GM20431 (cell line): ENCODE measurements around the gene LILRB4.
"Not testable (repeated sequence)": the region's sequence is repeated elsewhere in the genome, so short reads cannot be mapped to it uniquely, and the experiment has no call there.

Source experiments
- in situ Hi-C: fragments of 300-500 bp; cut with MseI, MboI; formaldehyde crosslinking; loops from one replicate; pipeline ENCODE4 v1.15.0; 2020; ENCODE audit warnings: low sequenced_read_pairs; ENCODE audit not compliant: unreplicated experiment

Gene LILRB4

DNA sequence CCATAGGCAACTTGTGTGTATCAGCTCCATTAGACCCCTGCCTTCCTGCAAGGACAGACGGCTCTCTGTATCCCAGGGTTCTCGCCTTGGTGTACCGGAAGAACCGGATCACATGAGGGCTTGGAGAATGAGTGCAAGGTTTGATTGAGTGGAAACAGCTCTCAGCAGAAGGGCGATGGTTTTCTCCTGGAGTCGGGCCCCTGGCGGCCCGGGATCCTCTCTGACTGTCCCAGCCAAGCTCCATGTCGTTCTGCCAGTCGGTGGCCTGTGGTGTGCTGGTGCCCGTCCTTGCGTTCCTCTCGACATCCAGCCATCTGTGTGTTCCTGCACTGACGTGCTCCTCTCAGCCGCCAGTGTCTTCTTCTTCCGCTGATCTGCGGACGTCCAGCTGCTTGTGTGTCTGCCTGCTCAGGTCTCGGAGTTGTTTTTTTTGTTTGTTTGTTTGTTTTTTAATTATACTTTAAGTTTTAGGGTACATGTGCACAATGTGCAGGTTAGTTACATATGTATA is 16.4 kb upstream of the LILRB4 start:
- in situ Hi-C loops, result no loop called here

DNA sequence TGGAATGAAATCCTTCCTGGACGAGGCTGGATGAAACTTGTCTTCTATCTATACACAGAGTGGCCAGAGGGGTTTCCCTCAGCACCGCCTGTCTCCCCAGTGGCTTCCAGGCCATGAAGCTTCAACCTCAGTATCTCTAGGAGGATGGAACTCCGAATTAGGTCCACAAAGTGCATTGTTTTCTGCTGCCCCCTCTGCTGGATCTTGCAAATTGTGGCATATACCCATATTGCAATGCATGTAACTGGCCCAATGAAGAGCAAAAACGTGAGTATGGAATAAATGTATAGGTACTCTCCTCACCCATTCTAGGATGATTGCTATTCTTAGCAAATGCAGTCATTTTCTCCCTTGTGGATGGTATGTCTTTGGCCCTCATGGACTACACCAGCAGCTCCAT is 14.7 kb upstream of the LILRB4 start:
- in situ Hi-C loops, result no loop called here

DNA sequence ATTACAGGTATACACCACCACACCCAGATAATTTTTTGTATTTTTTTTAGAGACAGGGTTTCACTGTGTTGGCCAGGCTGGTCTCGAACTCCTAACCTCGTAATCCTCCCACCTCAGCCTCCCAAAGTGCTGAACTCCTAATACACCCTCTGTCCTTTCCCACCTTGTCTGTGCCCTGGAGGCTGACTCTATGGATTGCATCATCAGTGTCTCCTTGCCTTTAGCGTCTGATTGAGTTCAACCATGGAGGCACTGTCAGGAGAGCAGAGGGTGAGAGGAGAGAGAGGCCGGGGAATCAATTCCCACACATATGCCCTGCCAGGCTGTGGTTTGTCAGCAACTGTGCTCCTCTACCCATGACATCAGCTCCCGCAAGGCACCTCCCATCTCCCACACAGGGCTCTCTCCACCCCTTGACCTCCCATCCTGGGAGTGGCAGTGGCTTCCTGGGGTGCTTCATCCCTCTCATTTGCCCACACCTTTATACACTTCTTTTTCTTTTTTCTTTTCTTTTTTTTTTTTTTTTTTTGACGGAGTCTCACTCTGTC is 12.6 kb upstream of the LILRB4 start:
- in situ Hi-C loops, result no loop called here

DNA sequence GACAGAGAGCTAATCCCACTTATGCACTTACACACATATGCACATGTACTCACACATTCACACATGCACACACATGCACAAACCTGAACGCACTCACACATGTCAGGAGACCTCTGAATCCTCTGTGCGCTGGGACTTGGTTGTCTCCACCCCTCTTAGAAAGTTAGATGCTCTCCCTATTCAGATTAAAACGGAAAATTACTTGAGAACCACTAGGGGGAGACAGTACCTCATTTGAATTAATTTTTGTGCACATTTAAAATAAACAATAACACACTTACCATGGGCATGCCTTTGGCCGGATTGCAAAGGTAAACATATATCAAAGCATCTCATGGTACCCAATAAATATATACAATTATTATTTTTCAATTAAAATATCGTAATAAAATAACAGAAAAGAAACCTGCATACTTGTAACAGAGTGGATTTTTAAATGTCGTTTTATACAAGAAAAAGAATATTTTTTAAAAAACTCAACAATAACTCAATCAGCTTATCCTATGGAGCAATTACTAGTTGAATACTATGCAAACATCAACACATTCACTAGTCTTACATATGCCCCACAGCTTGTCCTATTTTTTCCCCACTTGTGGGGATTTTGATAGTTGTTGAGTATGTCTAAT is 9.5 kb upstream of the LILRB4 start:
- in situ Hi-C loops, result no loop called here

DNA sequence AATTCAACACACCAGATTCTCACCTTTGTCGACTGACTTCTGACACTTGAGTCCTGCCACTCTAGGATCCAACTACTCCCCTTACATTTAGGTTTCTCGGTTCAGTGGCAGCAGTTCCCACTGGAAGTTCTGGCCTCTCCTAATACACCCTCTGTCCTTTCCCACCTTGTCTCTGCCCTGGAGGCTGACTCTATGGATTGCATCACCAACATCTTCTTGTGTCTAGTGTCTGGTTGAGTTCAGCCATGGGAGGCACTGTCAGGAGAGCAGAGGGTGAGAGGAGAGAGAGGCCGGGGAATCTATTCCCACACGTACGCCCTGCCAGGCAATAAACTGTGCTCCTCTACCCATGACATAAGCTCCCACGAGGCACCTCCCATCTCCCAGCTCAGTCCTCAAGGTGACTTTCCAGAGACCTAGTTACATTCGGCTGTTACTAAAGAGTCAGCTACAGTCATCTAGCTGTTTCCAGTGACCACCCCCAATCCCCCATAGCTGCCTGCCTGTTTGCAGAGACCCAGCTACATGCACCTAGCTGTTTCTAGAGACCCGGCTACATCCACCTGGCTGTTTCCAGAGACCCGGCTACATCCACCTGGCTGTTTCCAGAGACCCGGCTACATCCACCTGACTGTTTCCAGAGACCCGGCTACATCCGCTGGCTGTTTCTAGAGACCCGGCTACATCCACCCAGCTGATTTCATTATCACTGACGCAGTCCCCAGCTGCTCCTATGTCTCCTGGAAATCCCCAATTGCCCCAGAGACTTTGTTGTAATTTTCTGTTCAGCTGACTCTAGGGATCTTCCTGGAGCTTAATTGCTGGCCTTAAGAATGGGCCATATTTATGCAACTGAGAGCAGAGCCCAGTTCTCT is 8.1 kb upstream of the LILRB4 start:
- in situ Hi-C loops, result no loop called here

DNA sequence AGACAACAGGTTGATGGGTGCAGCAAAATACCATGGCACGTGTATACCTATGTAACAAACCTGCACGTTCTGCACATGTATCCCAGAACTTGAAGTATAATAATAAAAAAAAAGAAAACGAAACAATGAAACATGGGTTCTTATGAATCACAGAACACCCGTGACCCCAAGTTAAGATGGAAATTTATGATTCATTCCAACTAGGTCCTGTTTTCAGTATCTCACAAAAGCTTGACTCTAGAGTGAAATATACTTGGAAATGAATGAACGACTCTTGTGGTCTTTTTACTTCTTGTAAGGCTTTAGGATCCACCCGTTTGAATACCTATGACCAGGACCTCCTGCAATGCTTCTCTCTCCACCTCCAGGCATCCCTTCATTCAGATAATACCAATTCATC is 3.5 kb upstream of the LILRB4 start:
- in situ Hi-C loops, result no loop called here

DNA sequence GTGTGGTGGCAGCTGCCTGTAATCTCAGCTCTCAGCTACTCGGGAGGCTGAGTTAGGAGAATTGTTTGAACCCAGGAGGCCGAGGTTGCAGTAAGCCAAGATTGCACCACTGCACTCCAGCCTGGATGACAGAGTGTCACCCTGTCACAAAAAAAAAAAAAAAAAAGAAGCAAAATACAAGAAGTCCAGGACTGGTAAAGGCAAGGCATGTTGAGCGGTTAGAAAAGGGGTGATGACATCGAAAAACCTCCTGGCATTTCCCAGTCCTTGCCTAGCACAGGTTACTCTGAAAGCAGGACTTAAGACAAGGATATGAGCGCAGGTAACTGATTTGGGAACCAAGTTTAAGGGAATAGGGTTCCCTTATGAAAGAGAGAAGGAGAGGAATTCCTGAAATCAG is 2.5 kb upstream of the LILRB4 start:
- in situ Hi-C loops, result no loop called here

DNA sequence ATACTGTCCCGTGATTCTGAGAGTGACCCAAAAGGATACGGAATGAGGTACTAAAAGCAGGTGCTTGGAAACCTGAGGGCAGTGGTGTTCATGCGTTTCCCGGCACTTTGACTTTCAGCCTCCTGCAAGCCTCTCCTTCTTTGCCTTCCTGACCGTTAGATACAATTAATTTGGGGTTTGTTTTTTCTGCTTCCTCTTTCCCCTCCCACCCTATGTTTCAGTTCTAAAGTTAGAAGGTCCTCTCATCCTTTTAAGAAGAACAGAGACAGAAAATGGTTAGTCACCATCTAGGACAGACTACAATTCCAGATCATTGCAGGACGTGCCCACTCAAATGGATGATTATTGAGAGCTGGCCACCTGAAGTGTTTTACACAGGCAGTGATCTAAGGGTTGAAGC is 1.8 kb upstream of the LILRB4 start:
- in situ Hi-C loops, result no loop called here

DNA sequence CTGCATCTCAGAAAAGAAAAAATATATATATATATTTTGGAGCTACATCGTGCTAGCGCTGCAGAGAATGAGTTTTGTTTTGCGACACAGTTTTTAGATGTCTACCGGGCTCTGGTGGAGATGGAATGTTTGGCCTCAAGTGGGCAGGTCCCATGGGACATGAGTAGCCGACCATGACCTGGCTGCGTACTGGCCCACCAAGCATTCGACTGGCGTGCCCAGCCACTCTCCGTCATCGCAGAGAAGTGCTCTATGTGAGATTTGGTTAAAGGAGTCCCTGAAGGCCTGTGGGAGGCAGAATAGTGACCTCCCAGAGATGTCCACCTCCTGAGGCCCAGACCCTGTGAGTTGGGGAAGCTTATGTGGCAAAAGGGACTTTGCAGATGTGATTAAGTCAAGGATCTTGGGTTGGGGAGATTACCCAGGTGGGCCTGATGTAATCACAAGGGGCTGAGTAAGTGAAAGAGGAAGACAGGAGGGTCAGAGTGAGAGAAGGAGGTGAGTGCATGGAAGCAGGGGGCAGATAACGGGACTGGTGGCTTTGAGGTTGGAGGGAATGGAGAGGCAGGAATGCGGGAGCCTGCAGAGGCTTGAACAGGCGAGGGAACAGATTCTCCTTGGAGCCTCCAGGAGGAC is 821 bp upstream of the LILRB4 start:
- in situ Hi-C loops, result no loop called here

DNA sequence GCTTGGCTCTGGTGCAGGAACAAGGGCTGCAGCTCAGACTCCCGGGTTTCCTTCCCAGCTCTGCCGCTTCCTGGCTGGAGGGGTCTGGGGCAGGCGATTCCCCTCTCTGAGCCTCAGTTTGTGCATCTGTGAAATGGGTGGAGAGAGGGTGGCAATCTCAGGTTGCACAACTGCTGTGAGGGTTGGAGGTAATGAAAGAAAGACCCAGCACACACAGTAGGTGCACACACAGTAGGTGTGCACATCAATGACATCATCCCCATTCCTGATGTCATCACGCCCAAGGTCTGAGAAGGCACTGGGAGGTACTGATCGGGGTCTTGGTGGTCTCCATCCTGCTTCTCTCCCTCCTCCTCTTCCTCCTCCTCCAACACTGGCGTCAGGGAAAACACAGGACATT is 2.7 kb downstream of the LILRB4 start:
- in situ Hi-C loops, result no loop called here

DNA sequence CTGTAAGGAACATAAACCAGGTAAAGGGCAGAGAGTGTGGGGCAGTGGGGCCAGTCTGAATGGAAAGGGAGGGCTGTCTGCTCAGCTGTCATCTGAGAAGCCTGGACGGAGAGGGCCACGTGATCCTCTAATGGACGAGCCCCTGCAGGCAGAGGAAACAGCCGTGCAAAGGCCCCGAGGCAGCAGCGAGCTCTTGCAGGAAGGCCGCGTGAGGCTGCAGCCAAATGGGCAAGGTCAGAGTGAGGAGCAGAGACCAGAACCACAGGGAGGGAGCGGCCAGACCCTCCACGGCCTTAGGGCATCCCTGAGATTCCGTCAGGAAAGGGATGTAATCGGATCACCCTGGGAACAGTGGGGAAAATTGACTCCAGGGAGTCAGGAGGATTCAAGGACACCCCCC is 4.4 kb downstream of the LILRB4 start:
- in situ Hi-C loops, result no loop called here

DNA sequence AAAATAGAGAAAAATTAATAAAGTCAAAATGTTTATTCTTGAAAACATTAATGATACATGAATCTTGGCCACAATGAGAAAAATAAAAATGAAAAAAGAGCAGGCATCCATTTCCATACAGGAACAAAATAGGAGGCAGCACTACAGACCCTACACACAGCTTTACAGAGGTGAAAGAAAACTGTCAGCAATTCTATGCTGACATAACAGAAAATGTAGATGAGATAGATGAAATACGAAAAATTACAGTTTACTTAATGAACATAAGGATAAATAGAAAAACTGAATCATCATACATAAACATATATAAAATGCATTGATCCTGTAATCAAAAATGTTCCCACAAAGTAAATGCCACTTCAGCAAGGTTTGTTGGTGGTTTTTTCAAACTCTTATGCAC is 5.6 kb downstream of the LILRB4 start:
- in situ Hi-C loops, result no loop called here

DNA sequence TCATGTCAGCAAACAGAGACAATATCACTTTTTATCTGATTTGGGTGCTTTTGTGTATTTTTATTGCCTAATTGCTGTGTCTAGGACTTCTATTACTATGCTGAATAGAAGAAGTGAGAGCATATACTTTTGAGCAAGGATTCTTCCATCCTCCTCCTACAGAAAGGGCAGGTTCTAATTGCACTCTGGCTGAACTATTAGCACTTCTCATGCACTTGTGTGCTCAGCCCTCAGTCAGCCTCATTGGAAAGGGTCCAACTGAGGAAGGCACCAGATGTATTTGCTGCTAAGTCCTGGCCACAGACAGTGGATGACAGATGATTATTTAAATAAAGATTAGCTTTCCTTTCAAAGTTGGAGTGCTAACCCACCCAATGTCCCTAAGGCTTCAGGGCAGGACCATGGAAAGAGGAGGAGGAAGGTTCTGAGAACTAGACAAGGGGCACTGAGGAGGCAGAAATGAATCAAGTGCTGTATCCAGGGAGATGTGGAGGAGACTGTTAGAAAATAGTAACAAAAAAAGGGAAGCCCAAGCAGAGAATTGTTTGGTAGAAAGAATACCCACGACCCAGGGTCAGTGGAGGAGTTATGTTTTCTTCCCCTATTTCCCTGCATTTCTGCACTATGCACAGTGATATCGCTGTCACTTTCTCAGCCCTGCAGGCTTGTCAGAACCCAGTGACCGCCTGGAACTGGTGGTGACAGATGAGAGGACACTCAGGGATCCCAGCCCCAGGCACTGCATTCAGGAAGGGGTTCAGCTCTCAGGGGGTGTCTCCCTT is 8.0 kb downstream of the LILRB4 start:
- in situ Hi-C loops, result loop anchor here (10.0 kb wide), 1 partner anchor 196 kb away; the partner anchor contains the start of gene CDC42EP5

DNA sequence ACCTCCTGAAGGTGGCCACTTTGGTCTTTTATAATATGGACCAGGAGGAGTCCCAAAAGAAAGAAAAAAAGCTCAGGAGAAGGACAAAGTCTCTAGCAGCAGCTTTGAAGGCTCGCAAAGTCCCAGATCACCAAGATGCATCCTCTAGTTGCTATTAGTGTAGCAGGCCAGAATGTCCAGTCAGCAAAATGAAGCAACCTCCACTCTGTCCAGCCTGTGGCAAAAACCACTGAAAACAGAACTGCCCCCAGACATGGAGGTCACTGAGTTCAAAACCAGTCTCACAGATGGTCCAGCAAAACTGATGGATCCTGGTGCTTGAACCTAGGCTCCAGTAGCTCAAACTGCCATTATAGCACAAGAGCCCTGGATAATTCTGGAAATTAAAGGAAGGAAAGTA is 10.4 kb downstream of the LILRB4 start:
- in situ Hi-C loops, result loop anchor here (10.0 kb wide), 1 partner anchor 198 kb away; the partner anchor contains the start of gene CDC42EP5

DNA sequence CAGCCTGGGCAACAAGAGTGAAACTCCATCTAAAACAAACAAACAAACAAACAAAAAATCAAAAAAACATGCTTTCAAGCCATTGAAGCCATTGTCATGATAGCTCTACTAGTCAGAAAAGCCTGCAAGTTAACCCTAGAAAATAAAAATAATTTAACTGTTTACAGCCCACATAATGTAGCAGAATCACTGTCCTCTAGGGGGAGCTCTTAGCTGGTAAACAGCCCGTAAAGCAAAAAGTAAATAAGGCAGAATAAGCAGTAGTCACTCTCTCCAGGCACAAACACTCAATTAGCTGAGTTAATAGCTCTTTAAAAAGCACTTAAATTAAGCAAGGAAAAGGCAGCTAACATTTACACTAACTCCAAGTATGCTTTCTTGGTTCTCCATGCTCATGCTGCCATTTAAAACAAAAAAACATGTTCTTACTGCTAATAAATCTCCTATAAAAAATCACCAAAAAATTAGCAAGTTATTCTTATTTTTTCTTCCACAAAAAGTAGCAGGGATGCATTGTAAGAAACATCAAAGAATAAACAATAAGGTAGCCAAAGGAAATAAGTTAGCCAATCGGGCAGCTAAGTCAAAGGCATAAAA is 11.3 kb downstream of the LILRB4 start:
- in situ Hi-C loops, result loop anchor here (10.0 kb wide), 1 partner anchor 199 kb away; the partner anchor contains the start of gene CDC42EP5

DNA sequence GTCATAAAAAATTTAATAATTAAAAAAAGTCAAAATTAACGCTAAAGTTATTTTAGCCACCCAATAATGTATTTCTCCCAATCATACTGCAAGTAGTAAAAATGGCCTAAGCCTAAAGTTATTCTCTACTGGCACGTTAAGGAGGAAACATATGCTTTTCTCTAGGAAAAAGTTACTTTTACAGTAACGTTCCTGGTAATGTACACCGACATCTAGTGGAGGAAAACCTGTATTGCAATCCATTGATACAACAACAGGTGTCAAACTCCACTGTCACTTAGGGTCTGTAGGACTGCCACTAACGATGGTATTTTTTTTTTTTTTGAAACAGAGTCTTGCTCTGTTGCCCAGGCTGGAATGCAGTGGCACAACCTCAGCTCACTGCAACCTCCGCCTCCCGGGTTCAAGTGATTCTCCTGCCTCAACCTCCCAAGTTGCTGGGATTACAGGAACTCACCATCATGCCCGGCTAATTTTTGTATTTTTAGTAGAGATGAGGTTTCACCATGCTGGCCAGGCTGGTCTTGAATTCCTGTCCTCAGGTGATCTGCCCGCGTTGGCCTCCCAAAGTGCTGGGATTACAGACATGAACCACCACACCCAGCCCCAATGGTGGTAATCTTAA is 13.5 kb downstream of the LILRB4 start:
- in situ Hi-C loops, result loop anchor here (10.0 kb wide), 1 partner anchor 202 kb away; the partner anchor contains the start of gene CDC42EP5

DNA sequence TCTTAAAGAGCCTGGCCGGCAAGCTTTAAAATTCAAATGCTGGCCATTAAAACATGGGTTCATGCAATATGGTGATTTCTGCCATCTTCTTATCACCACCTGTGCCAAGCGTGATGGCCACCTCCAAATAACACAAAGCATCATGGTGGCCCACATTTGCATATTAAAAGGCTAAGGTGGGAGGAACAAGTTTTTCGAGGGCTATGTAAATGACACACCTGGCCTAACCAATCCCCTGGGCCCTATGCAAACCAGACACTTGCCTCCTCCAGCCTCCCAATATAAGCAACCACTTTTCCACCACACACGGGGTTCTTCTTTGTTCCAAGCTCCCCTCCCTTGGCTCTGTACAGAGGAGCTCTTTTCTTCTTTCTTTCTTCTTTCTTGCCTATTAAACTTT is 14.4 kb downstream of the LILRB4 start:
- in situ Hi-C loops, result loop anchor here (10.0 kb wide), 1 partner anchor 202 kb away; the partner anchor contains the start of gene CDC42EP5

DNA sequence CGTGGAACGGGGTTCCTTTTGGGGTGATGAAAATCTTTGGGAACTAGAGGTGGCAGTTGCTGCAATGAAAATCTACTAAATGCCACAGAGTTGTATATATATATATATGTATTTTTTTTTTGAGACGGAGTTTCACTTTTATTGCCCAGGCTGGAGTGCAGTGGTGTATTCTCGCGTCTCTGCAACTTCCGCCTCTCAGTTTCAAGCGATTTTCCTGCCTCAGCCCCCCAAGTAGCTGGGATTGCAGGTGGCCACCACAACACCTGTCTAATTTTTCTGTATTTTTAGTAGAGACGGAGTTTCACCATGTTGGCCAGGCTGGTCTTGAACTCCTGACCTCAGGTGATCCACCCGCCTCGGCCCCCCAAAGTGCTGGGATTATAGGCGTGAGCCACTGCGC is 18.8 kb downstream of the LILRB4 start:
- in situ Hi-C loops, result not testable (repeated sequence)
